Adipocyte (in vitro differentiated cells): ENCODE results near the gene KDM5A.

Experiments used
- DNase-seq: peaks from one replicate; pipeline ENCODE4 v3.0.0-alpha.2; 2015; ENCODE audit warnings: low read depth
- H3K27me3 ChIP-seq: replicated peaks from 2 replicates; pipeline ENCODE4 v1.7.0; 2013; ENCODE audit warnings: mild to moderate bottlenecking, low read length, moderate library complexity; ENCODE audit not compliant: control insufficient read depth, insufficient read depth
- H3K36me3 ChIP-seq: 2 replicates; pipeline ENCODE4 v1.7.0; 2013; ENCODE audit warnings: low read length, mild to moderate bottlenecking, moderate library complexity; ENCODE audit not compliant: control insufficient read depth, insufficient read depth, severe bottlenecking
- H3K4me1 ChIP-seq: 2 replicates; pipeline ENCODE4 v1.7.0; 2013; ENCODE audit warnings: mild to moderate bottlenecking, low read length, moderate library complexity; ENCODE audit not compliant: control insufficient read depth, insufficient read depth
- H3K4me3 ChIP-seq: 2 replicates; pipeline ENCODE4 v1.7.0; 2013; ENCODE audit warnings: mild to moderate bottlenecking, low read length, moderate library complexity
- H3K9ac ChIP-seq: 2 replicates; pipeline ENCODE4 v1.7.0; 2013; ENCODE audit warnings: mild to moderate bottlenecking, low read length, moderate library complexity
- H3K9me3 ChIP-seq: 2 replicates; pipeline ENCODE4 v1.7.0; 2013; ENCODE audit warnings: mild to moderate bottlenecking, low read length, moderate library complexity; ENCODE audit not compliant: control insufficient read depth

The KDM5A gene

DNA sequence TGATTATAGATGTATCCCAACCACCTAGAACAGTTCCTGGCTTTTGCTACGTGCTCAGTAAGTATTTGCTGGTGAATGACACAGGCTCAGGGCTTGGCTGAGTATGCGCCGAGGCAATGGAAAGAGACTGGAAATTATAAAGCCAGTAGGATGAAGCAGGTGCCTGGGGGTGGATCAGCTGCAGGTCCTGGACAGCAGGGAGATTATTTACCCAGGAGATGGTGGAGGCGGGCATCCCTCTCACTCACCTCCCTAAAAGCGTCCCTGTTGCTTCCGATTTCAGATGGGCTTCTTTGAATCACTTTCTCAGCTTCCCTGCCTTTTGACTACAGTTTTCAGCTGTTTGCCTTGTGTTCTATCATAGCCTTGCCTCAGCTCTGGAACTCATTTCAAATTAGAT, 132.9 kb downstream of the KDM5A start:
- Histone ChIP-seq H3K4me3 (no peak overlapping the region), H3K4me1 (no peaks in the 10 kb centered on the region), H3K36me3 (no peaks in the 10 kb centered on the region), H3K9ac (no peak overlapping the region), H3K27me3 (peaks cover 62% of the 10 kb centered on the region), H3K9me3 (no peaks in the 10 kb centered on the region)
- no peak for DNase-seq

DNA sequence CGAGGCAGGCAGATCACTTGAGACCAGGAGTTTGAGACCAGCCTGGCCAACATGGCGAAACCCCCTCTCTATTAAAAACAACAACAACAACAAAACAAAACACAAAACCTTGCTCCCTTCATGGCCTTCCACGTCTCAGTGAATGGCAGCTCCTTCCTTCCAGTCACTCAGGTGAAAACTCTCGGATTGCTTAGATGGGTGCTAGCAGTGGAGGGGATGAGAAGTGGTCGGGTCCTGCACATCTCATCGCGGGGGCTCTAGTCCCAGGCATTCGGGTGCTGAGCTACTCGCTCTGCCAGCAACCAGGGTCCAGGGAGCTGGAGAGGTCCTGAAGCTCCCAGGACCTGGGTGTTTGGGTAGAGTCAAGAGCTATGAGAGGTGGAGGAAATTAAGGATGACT, 134.2 kb downstream of the KDM5A start:
- H3K4me1 ChIP-seq, result no peaks in the 10 kb centered on the region
- H3K9ac ChIP-seq, result no peak overlapping the region
- no peak overlapping the region for H3K4me3 ChIP-seq
- no peaks in the 10 kb centered on the region for H3K9me3 ChIP-seq
- DNase-seq, result no peak
- H3K36me3 ChIP-seq, result no peaks in the 10 kb centered on the region
- H3K27me3 ChIP-seq, result peaks cover 53% of the 10 kb centered on the region

- Histone ChIP-seq H3K9ac (no peak overlapping the region), H3K27me3 (peaks cover 48% of the 10 kb centered on the region), H3K4me3 (no peak overlapping the region), H3K9me3 (peaks cover 1% of the 10 kb centered on the region), H3K36me3 (no peaks in the 10 kb centered on the region), H3K4me1 (no peaks in the 10 kb centered on the region)
- DNase-seq, result no peak
Observed at GRCh38 chr12:254039-254438, 135.1 kb downstream of the KDM5A start.

- H3K4me3 ChIP-seq, result no peak overlapping the region
Observed at GRCh38 chr12:253116-253831, 135.8 kb downstream of the KDM5A start.

DNA sequence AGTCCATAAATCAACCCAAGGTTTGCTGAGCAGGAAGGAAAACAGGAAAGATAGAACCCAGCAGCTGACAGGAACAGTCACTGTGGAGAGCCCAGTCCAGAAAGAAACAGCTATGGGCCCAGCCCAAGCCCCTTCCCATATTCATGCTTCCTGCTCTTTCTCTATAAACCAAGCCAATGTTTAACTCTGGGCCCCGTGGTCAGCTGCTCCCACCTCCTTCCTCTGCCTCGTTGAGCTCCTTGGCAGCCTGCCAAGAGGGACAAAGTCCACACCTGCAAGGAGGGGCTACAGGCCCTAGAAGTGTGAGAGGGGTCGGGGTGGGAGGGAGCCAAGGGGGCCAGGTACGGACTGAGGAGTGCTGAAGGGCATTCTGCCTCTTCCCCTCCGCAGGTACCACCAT, 136.5 kb downstream of the KDM5A start:
- Histone ChIP-seq H3K9me3 (peaks cover 14% of the 10 kb centered on the region), H3K9ac (no peak overlapping the region), H3K27me3 (peaks cover 36% of the 10 kb centered on the region), H3K36me3 (no peaks in the 10 kb centered on the region), H3K4me3 (no peak overlapping the region), H3K4me1 (no peaks in the 10 kb centered on the region)
- no peak for DNase-seq

More at GRCh38 chr12:253116-253831, 135.8 kb downstream of the KDM5A start:
- no peak for DNase-seq
- H3K9me3 ChIP-seq, result peaks cover 8% of the 10 kb centered on the region
- H3K27me3 ChIP-seq, result peaks cover 42% of the 10 kb centered on the region
- no peaks in the 10 kb centered on the region for H3K4me1 ChIP-seq
- no peak overlapping the region for H3K9ac ChIP-seq
- no peaks in the 10 kb centered on the region for H3K36me3 ChIP-seq

DNA sequence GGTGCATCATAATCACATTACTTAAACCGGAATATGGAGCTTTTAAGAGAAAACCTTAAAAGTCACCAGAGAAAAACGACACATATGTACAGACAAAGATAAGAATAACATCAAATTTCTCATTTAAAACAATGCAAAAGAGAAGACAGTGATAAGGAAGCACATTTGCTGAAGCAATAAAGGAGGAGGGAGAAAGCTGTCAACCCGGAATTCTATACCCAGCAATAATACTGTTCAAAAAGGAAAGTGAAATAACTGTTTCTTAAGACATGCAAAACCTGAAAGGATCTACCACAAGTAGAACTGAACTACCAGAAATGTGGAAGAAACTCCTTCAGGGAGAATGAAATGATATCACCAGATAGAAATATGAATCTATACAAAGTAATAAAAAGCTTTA, 141.8 kb downstream of the KDM5A start:
- Histone ChIP-seq H3K9ac (no peak overlapping the region), H3K27me3 (peaks cover 10% of the 10 kb centered on the region), H3K4me3 (no peak overlapping the region), H3K9me3 (peaks cover 22% of the 10 kb centered on the region), H3K36me3 (no peaks in the 10 kb centered on the region), H3K4me1 (no peaks in the 10 kb centered on the region)
- no peak for DNase-seq

DNA sequence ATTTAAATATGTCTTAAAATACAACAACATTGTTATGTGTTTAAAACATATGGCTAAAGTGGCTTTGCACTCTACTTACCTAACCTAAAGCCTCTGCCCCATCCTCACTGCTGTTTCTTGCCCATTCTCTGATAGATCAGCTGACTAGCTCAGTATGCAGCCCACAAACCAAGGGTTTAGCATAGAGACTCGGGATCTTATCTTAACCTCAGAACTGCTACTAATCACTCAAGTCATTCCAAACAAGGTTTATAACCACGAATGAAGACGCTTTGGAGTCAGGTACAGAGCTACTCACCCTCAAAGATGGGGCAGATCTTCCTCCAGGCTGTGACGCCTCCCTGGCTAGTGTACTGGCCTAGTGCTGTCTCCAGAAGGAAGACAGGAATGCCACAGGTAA, 145.7 kb downstream of the KDM5A start:
- no peaks in the 10 kb centered on the region for H3K4me1 ChIP-seq
- DNase-seq, result no peak
- peaks cover 15% of the 10 kb centered on the region for H3K9me3 ChIP-seq

GRCh38 chr12:242496-242895, 146.6 kb downstream of the KDM5A start:
- H3K9me3 ChIP-seq, result peaks cover 10% of the 10 kb centered on the region
- no peaks in the 10 kb centered on the region for H3K36me3 ChIP-seq
- H3K4me3 ChIP-seq, result no peak overlapping the region
- H3K27me3 ChIP-seq, result peaks cover 13% of the 10 kb centered on the region
- no peak overlapping the region for H3K9ac ChIP-seq
- no peak for DNase-seq
- no peaks in the 10 kb centered on the region for H3K4me1 ChIP-seq

More for the DNA sequence above, 145.7 kb downstream of the KDM5A start:
- Histone ChIP-seq H3K36me3 (no peaks in the 10 kb centered on the region), H3K9ac (no peak overlapping the region), H3K27me3 (peaks cover 13% of the 10 kb centered on the region), H3K4me3 (no peak overlapping the region)

- H3K36me3 ChIP-seq, result no peaks in the 10 kb centered on the region
- no peak for DNase-seq
- H3K27me3 ChIP-seq, result peaks cover 13% of the 10 kb centered on the region
- H3K4me3 ChIP-seq, result no peak overlapping the region
- H3K4me1 ChIP-seq, result no peaks in the 10 kb centered on the region
- H3K9ac ChIP-seq, result no peak overlapping the region
- H3K9me3 ChIP-seq, result peaks cover 9% of the 10 kb centered on the region
Observed at GRCh38 chr12:241266-241665, 147.9 kb downstream of the KDM5A start.

GRCh38 chr12:240566-240965, 148.6 kb downstream of the KDM5A start:
- Histone ChIP-seq H3K4me1 (no peaks in the 10 kb centered on the region), H3K4me3 (no peak overlapping the region), H3K9me3 (peaks cover 12% of the 10 kb centered on the region), H3K36me3 (no peaks in the 10 kb centered on the region), H3K27me3 (peaks cover 13% of the 10 kb centered on the region), H3K9ac (no peak overlapping the region)
- no peak for DNase-seq

DNA sequence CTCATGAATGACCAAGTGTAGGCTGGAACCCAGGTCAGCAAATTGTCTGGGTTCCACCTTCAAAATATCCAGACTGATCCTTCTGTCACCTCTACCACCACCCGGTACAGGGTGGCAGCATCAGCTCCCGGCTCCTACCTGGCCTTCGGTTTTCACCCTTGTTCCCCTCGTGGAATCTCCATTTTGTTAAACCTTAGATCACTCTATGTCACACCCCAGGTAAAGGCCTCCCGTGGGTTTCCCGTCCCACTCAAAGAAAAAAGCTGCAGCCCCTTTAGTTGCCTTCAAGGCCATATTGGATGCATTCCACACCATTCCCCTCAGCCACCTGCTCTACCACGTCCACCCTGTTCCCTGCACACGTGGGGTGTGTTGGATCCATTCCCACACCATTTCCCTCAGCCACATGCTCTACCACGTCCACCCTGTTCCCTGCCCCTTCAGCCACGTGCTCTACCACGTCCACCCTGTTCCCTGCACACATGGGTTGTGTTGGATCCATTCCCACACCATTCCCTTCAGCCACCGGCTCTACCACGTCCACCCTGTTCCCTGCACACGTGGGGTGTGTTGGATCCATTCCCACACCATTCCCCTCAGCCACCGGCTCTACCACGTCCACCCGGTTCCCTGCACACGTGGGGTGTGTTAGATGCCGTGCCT, 150.3 kb downstream of the KDM5A start:
- DNase-seq, result no peak
- no peak overlapping the region for H3K9ac ChIP-seq
- no peaks in the 10 kb centered on the region for H3K4me1 ChIP-seq
- H3K4me3 ChIP-seq, result no peak overlapping the region
- H3K27me3 ChIP-seq, result peaks cover 10% of the 10 kb centered on the region
- peaks cover 18% of the 10 kb centered on the region for H3K9me3 ChIP-seq
- no peaks in the 10 kb centered on the region for H3K36me3 ChIP-seq
